Neural progenitor cell (in vitro differentiated cells): ENCODE results near the gene TAMALIN. TPM values are rescaled to one million over a fixed set of nuclear protein-coding genes. Genes with fewer than 3 reads are reported as not detected.

Experiments used
- DNase-seq: peaks from one replicate; pipeline ENCODE4 v3.0.0-alpha.2; 2016; ENCODE audit warnings: low spot score
- H2AFZ ChIP-seq: fragments of 200-600 bp; sonication (generic); replicated peaks from 2 replicates; pipeline ENCODE4 v1.6.1; 2016; ENCODE audit warnings: antibody characterized with exemption
- H3F3A ChIP-seq: fragments of 200-600 bp; sonication (generic); 2 replicates; pipeline ENCODE4 v1.6.1; 2016; ENCODE audit warnings: antibody characterized with exemption, low read depth
- H3K27ac ChIP-seq: fragments of 200-600 bp; sonication (generic); 2 replicates; pipeline ENCODE4 v1.5.1; 2016; ENCODE audit warnings: mild to moderate bottlenecking
- H3K27me3 ChIP-seq: fragments of 200-600 bp; sonication (generic); 2 replicates; pipeline ENCODE4 v1.6.1; 2016; ENCODE audit warnings: mild to moderate bottlenecking, moderate library complexity
- H3K36me3 ChIP-seq: fragments of 200-600 bp; sonication (generic); 2 replicates; pipeline ENCODE4 v1.5.1; 2016
- H3K4me1 ChIP-seq: fragments of 200-600 bp; sonication (generic); 2 replicates; pipeline ENCODE4 v1.6.1; 2016; ENCODE audit warnings: mixed run types
- H3K4me2 ChIP-seq: fragments of 200-600 bp; sonication (generic); 2 replicates; pipeline ENCODE4 v1.6.1; 2016
- H3K4me3 ChIP-seq: fragments of 200-600 bp; sonication (generic); 2 replicates; pipeline ENCODE4 v1.5.1; 2016
- H3K79me2 ChIP-seq: fragments of 200-600 bp; sonication (generic); 2 replicates; pipeline ENCODE4 v1.6.1; 2016; ENCODE audit warnings: low read depth
- H3K9ac ChIP-seq: fragments of 200-600 bp; sonication (generic); 2 replicates; pipeline ENCODE4 v1.6.1; 2016
- H3K9me3 ChIP-seq: fragments of 200-600 bp; sonication (generic); 2 replicates; pipeline ENCODE4 v1.5.1; 2016; ENCODE audit warnings: low read depth
- H4K20me1 ChIP-seq: fragments of 200-600 bp; sonication (generic); 2 replicates; pipeline ENCODE4 v1.6.1; 2016; ENCODE audit warnings: low read depth
- H3K27ac Mint-ChIP-seq: 3 replicates; pipeline ENCODE4 v1.8.0; 2021; ENCODE audit warnings: mixed read lengths
- H3K27me3 Mint-ChIP-seq: 2 replicates; pipeline ENCODE4 v1.8.0; 2022; ENCODE audit warnings: low read depth, mild to moderate bottlenecking, inconsistent platforms, moderate library complexity, mixed read lengths; ENCODE audit not compliant: insufficient read depth
- H3K36me3 Mint-ChIP-seq: 3 replicates; pipeline ENCODE4 v1.8.0; 2021; ENCODE audit warnings: mixed read lengths
- H3K4me1 Mint-ChIP-seq: 3 replicates; pipeline ENCODE4 v1.8.0; 2021; ENCODE audit warnings: mixed read lengths
- H3K4me3 Mint-ChIP-seq: 3 replicates; pipeline ENCODE4 v1.8.0; 2021; ENCODE audit warnings: mild to moderate bottlenecking, moderate library complexity, mixed read lengths
- H3K9me3 Mint-ChIP-seq: 3 replicates; pipeline ENCODE4 v1.8.0; 2020; ENCODE audit warnings: mixed read lengths
- EZH2 ChIP-seq: fragments of 200-600 bp; sonication (generic); IDR thresholded peaks from 2 replicates; pipeline ENCODE4 v1.6.1; 2017; ENCODE audit warnings: antibody characterized with exemption, mild to moderate bottlenecking, moderate library complexity
- EZH2phosphoT487 ChIP-seq: fragments of 200-600 bp; sonication (generic); IDR thresholded peaks from 2 replicates; pipeline ENCODE4 v1.6.1; 2017; ENCODE audit warnings: antibody characterized with exemption
- total RNA-seq: library from RNA; depleted of rRNA; stranded (reverse); fragments of >200 nt; gene quantifications from 2 replicates; pipeline ENCODE4 v1.2.3, GENCODE V29; 2015; ENCODE audit warnings: low replicate concordance
- TF ChIP-seq, protein P1 (sequence below): fragments of 200-600 bp; sonication (generic); IDR thresholded peaks from 2 replicates; pipeline ENCODE4 v1.5.1; 2017; ENCODE audit warnings: antibody characterized with exemption, mild to moderate bottlenecking

The TAMALIN gene
- total RNA-seq, 1 donor from 2014 or later, result 1.1 TPM

DNA sequence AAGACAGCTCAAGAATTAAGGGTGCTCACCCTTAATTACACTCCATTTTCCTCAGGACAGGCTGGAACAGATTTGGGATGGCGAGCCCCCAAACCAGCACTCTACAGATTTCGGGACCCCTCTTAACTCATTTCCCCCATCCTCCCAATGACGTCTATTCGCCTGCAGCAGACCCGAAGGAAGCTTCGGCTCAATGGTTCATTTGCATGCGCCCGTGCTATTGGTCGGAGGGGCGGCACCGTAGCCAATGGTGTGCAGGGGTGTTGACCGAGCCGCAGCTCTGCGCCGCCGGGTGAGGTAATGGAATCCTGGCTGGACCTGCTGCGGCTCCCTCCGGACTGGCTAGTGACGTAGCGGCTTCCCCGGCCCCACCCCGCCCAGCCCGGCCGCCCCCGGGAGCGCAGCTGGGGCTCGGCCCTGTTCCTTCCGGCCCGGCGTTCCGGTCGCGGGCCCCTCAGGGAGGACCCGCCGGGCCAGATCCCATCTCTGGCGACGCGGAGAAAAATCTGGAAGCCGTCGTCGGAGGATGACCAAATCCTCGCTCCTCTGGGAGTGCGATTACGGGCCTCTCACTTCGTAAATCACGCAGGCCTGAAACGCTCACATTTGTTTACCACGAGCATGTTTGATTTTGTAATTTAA lies 26.2 kb downstream of the TAMALIN start:
- Histone ChIP-seq H3K79me2 (no peaks in the 10 kb centered on the region), H4K20me1 (peaks cover 1% of the 10 kb centered on the region), H3K9ac (no peak overlapping the region), H2AFZ (no peak overlapping the region), H3K9me3 (no peaks in the 10 kb centered on the region), H3K36me3 (no peaks in the 10 kb centered on the region), H3K4me3 (peak overlapping the region; percentile 39), H3F3A (peaks cover 36% of the 10 kb centered on the region), H3K4me1 (peaks cover 29% of the 10 kb centered on the region), H3K27me3 (peaks cover 47% of the 10 kb centered on the region), H3K4me2 (peak overlapping the region; percentile 74), H3K27ac (no peak overlapping the region)
- H3K4me3 Mint-ChIP-seq, result peak overlapping the region; percentile 81
- peak; percentile 98 for DNase-seq
- H3K27me3 Mint-ChIP-seq, result peaks cover 28% of the 10 kb centered on the region
- no peaks in the 10 kb centered on the region for H3K9me3 Mint-ChIP-seq
- H3K36me3 Mint-ChIP-seq, result no peaks in the 10 kb centered on the region
- peaks cover 45% of the 10 kb centered on the region for H3K4me1 Mint-ChIP-seq
- TF ChIP-seq EZH2phosphoT487 (no peak), EZH2 (no peak)
- TF ChIP-seq, protein P1, sequence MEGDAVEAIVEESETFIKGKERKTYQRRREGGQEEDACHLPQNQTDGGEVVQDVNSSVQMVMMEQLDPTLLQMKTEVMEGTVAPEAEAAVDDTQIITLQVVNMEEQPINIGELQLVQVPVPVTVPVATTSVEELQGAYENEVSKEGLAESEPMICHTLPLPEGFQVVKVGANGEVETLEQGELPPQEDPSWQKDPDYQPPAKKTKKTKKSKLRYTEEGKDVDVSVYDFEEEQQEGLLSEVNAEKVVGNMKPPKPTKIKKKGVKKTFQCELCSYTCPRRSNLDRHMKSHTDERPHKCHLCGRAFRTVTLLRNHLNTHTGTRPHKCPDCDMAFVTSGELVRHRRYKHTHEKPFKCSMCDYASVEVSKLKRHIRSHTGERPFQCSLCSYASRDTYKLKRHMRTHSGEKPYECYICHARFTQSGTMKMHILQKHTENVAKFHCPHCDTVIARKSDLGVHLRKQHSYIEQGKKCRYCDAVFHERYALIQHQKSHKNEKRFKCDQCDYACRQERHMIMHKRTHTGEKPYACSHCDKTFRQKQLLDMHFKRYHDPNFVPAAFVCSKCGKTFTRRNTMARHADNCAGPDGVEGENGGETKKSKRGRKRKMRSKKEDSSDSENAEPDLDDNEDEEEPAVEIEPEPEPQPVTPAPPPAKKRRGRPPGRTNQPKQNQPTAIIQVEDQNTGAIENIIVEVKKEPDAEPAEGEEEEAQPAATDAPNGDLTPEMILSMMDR, result no peak
- H3K27ac Mint-ChIP-seq, result peak overlapping the region; percentile 96

DNA sequence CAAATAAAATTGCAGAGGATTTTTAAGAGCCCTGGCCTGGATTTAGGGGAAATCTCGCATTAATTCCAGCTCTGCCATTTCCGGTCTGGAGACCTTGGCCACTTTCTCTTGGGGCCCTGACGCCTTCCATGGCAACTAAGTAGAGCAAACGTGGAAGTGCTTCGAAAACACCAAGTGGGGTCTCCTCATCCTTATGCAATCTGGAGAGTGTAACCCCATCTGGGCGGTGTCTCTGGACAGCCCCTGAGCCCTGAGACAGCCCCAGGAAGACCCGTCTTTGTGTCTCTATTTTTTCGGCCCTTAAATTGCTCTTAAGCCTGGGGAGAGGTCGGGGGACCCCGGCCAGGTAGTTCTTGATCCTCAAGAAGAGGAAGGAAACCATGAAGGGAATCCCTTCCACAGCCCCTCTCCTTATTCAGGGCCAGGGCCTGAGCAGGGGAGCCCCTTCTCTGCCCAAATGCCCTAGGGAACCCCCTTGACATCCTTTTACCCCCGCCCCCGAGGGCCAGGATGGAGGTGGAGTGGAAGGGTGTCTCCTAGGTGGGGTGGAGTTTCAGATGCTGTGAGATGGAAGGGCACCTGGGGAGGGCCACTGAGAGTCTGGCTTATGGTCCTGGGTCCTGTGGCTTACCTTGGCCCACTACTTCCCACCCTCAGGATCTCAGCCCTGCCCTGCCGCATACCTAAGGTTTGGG lies 26.8 kb downstream of the TAMALIN start:
- H3K4me1 ChIP-seq, result peaks cover 29% of the 10 kb centered on the region
- Mint-ChIP-seq H3K4me1 (peaks cover 50% of the 10 kb centered on the region), H3K9me3 (no peaks in the 10 kb centered on the region), H3K27ac (peak overlapping the region; percentile 63), H3K27me3 (peaks cover 33% of the 10 kb centered on the region), H3K36me3 (no peaks in the 10 kb centered on the region), H3K4me3 (peak overlapping the region; percentile 81)
- peak overlapping the region; percentile 31 for H3K4me3 ChIP-seq
- peaks cover 53% of the 10 kb centered on the region for H3K27me3 ChIP-seq
- no peak overlapping the region for H2AFZ ChIP-seq
- H3K9me3 ChIP-seq, result no peaks in the 10 kb centered on the region
- no peak overlapping the region for H3K9ac ChIP-seq
- H3K27ac ChIP-seq, result no peak overlapping the region
- no peaks in the 10 kb centered on the region for H3K36me3 ChIP-seq
- no peaks in the 10 kb centered on the region for H3K79me2 ChIP-seq
- TF ChIP-seq EZH2phosphoT487, result no peak
- no peak for TF ChIP-seq EZH2
- TF ChIP-seq, protein P1, result no peak
- H4K20me1 ChIP-seq, result peaks cover 8% of the 10 kb centered on the region
- no peak for DNase-seq
- peaks cover 42% of the 10 kb centered on the region for H3F3A ChIP-seq
- peak overlapping the region; percentile 65 for H3K4me2 ChIP-seq

DNA sequence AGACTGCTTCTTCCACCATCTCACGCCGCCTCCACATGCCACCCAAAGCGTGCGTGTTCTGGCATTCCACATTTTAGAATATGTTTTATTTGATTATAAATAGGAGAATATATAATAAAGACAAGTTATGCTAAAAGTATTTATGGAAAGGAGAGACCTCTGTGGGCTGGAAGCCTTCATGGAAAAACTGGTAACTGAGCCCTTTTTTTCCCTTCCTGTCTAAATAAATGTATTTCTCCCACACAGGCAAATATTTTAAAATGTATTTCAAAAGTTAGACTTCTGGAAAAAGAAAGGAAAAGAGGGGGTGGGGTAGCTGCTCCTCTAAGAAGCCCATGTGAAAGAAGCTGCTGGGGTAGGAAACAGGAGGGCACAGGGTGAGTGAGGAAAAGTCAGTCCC lies 28.4 kb downstream of the TAMALIN start:
- Histone ChIP-seq H3K9ac (no peak overlapping the region), H3K4me3 (no peak overlapping the region), H2AFZ (no peak overlapping the region), H3K9me3 (no peaks in the 10 kb centered on the region), H3K4me1 (peaks cover 15% of the 10 kb centered on the region), H3K27me3 (peaks cover 60% of the 10 kb centered on the region), H3K27ac (no peak overlapping the region), H3K36me3 (no peaks in the 10 kb centered on the region), H3K4me2 (no peak overlapping the region), H3K79me2 (no peaks in the 10 kb centered on the region), H3F3A (peaks cover 34% of the 10 kb centered on the region), H4K20me1 (peaks cover 24% of the 10 kb centered on the region)
- no peak for DNase-seq
- Mint-ChIP-seq H3K4me1 (peaks cover 45% of the 10 kb centered on the region), H3K36me3 (no peaks in the 10 kb centered on the region), H3K27ac (no peak overlapping the region), H3K4me3 (peak overlapping the region; percentile 87), H3K27me3 (peaks cover 29% of the 10 kb centered on the region), H3K9me3 (no peaks in the 10 kb centered on the region)
- TF ChIP-seq EZH2, result no peak
- TF ChIP-seq, protein P1, result no peak
- no peak for TF ChIP-seq EZH2phosphoT487
